GM12892 (cell line): ENCODE results near the gene SRRM3.

ENCODE experiments used
- POLR2A ChIP-seq: IDR thresholded peaks from 2 replicates; pipeline ENCODE4 v1.6.1; 2011; ENCODE audit warnings: low read depth, low read length, control low read depth
- POLR2AphosphoS5 ChIP-seq: IDR thresholded peaks from 2 replicates; pipeline ENCODE4 v1.6.1; 2011; ENCODE audit warnings: low read depth, low read length, control low read depth
- TAF1 ChIP-seq: IDR thresholded peaks from 2 replicates; pipeline ENCODE4 v1.6.1; 2011; ENCODE audit warnings: low read depth, mild to moderate bottlenecking, control low read depth, low read length, borderline replicate concordance

- TF ChIP-seq POLR2A (no peak), POLR2AphosphoS5 (no peak), TAF1 (no peak)
Observed at GRCh38 chr7:76244781-76245391, 43.2 kb downstream of the SRRM3 start.
